Hypothalamus (tissue), 51 donors: Measurements from ENCODE around the gene FAM228B.
A peak's percentile ranks its signal among the peaks of the same experiment; 100 is the strongest.
"Not testable (repeated sequence)": the region's sequence is repeated elsewhere in the genome, so short reads cannot be mapped to it uniquely, and the experiment has no call there.

Source experiments
- DNase-seq, 51 donors: peaks; one replicate each; lab custom pipeline; 2025; lab: John Stamatoyannopoulos, UW

Gene FAM228B

GRCh38 chr2:24123195-24123921 is at the start of gene FAM228B, which contains the start of gene PFN4:
FAM228B (plus strand) TSS chr2:24123469; CDS start chr2:24124362, 893 bp downstream.
PFN4 (minus strand) TSS chr2:24123334; CDS start chr2:24122535, 799 bp downstream.
- DNase-seq = peak; percentile 36 to 92 (median 82)

GRCh38 chr2:24073816-24074215 is 49.5 kb upstream of the FAM228B start:
- DNase-seq = no peak

GRCh38 chr2:24075259-24075658 is 48.0 kb upstream of the FAM228B start:
- DNase-seq = no peak

GRCh38 chr2:24075915-24076848 is 47.1 kb upstream of the FAM228B start, which contains the start of gene SF3B6:
SF3B6 (minus strand) TSS chr2:24076326; CDS start chr2:24076229, 97 bp downstream.
- DNase-seq = peak; percentile 58 to 97 (median 93)

GRCh38 chr2:24076849-24077534 is 46.3 kb upstream of the FAM228B start:
- peak in 27 of 51 donors; percentile 16 to 71 (median 35) for DNase-seq

- peak in 2 of 51 donors; percentile 19 to 50 for DNase-seq
These were observed 45.8 kb upstream of the FAM228B start for GRCh38 chr2:24077535-24077877.

- no peak for DNase-seq
These were observed 45.4 kb upstream of the FAM228B start for GRCh38 chr2:24077879-24078278.

- no peak for DNase-seq
These were observed 42.6 kb upstream of the FAM228B start for GRCh38 chr2:24080701-24081100.

GRCh38 chr2:24082787-24083566 is 40.3 kb upstream of the FAM228B start:
- no peak for DNase-seq

GRCh38 chr2:24083567-24084385 is 39.5 kb upstream of the FAM228B start:
- DNase-seq = peak in 14 of 51 donors; percentile 40 to 86 (median 64)

GRCh38 chr2:24084386-24085199 is 38.7 kb upstream of the FAM228B start, which contains the start of gene TP53I3:
TP53I3 (minus strand) TSS chr2:24084834; CDS start chr2:24084326, 508 bp downstream.
- peak; percentile 44 to 91 (median 74) for DNase-seq

GRCh38 chr2:24085200-24085489 is 38.1 kb upstream of the FAM228B start:
- DNase-seq = no peak

GRCh38 chr2:24086241-24086640 is 37.0 kb upstream of the FAM228B start:
- DNase-seq = no peak

- DNase-seq = no peak
These were observed 36.2 kb upstream of the FAM228B start for GRCh38 chr2:24087032-24087431.

GRCh38 chr2:24088821-24089359 is 34.4 kb upstream of the FAM228B start:
- no peak for DNase-seq

GRCh38 chr2:24093270-24093669 is 30.0 kb upstream of the FAM228B start:
- DNase-seq = not testable (repeated sequence)

GRCh38 chr2:24095171-24095677 is 28.0 kb upstream of the FAM228B start:
- DNase-seq = not testable (repeated sequence)

- DNase-seq = not testable (repeated sequence)
These were observed 22.5 kb upstream of the FAM228B start for GRCh38 chr2:24100732-24101131.
